ENCODE measurements around the gene MLH3. TPM values are rescaled to one million over a fixed set of nuclear protein-coding genes. Genes with fewer than 3 reads are reported as not detected.

MLH3 gene
- total RNA-seq, 1 donor from 2014 or later, result 17.2 TPM

- no peak for DNase-seq (ENCODE audit: low spot score)
- Mint-ChIP-seq H3K36me3 (ENCODE audit: low read depth, unreplicated experiment) (peaks cover 5% of the 10 kb centered on the region), H3K27me3 (ENCODE audit: unreplicated experiment) (peaks cover 18% of the 10 kb centered on the region), H3K27ac (ENCODE audit: unreplicated experiment) (no peak overlapping the region), H3K9me3 (ENCODE audit: unreplicated experiment) (no peaks in the 10 kb centered on the region), H3K4me1 (ENCODE audit: unreplicated experiment) (peaks cover 37% of the 10 kb centered on the region), H3K4me3 (ENCODE audit: unreplicated experiment) (no peak overlapping the region)
- no peak for TF ChIP-seq CTCF (IDR thresholded peaks at IDR 0.05; ENCODE audit: unreplicated experiment)
Measured at GRCh38 chr14:74979442-74980397, 71.5 kb downstream of the MLH3 start.

- DNase-seq (ENCODE audit: low spot score), result no peak
- Mint-ChIP-seq H3K4me1 (ENCODE audit: unreplicated experiment) (peaks cover 38% of the 10 kb centered on the region), H3K27ac (ENCODE audit: unreplicated experiment) (peak overlapping the region; percentile 16), H3K27me3 (ENCODE audit: unreplicated experiment) (peaks cover 18% of the 10 kb centered on the region), H3K4me3 (ENCODE audit: unreplicated experiment) (peak overlapping the region; percentile 31), H3K9me3 (ENCODE audit: unreplicated experiment) (no peaks in the 10 kb centered on the region), H3K36me3 (ENCODE audit: low read depth, unreplicated experiment) (peaks cover 5% of the 10 kb centered on the region)
- TF ChIP-seq CTCF (IDR thresholded peaks at IDR 0.05; ENCODE audit: unreplicated experiment), result no peak
Measured at GRCh38 chr14:74979029-74979428, 72.2 kb downstream of the MLH3 start.

- H3K27ac Mint-ChIP-seq (ENCODE audit: unreplicated experiment), result no peak overlapping the region
- DNase-seq (ENCODE audit: low spot score), result no peak
- H3K9me3 Mint-ChIP-seq (ENCODE audit: unreplicated experiment), result no peaks in the 10 kb centered on the region
- H3K4me1 Mint-ChIP-seq (ENCODE audit: unreplicated experiment), result peaks cover 39% of the 10 kb centered on the region
- no peak for TF ChIP-seq CTCF (IDR thresholded peaks at IDR 0.05; ENCODE audit: unreplicated experiment)
- H3K27me3 Mint-ChIP-seq (ENCODE audit: unreplicated experiment), result peaks cover 18% of the 10 kb centered on the region
- H3K4me3 Mint-ChIP-seq (ENCODE audit: unreplicated experiment), result peak overlapping the region; percentile 31
- peaks cover 5% of the 10 kb centered on the region for H3K36me3 Mint-ChIP-seq (ENCODE audit: low read depth, unreplicated experiment)
Measured at GRCh38 chr14:74978416-74978947, 72.8 kb downstream of the MLH3 start.

- Mint-ChIP-seq H3K4me1 (ENCODE audit: unreplicated experiment) (peaks cover 38% of the 10 kb centered on the region), H3K9me3 (ENCODE audit: unreplicated experiment) (no peaks in the 10 kb centered on the region), H3K27ac (ENCODE audit: unreplicated experiment) (no peak overlapping the region), H3K36me3 (ENCODE audit: low read depth, unreplicated experiment) (peaks cover 5% of the 10 kb centered on the region), H3K4me3 (ENCODE audit: unreplicated experiment) (no peak overlapping the region), H3K27me3 (ENCODE audit: unreplicated experiment) (peaks cover 16% of the 10 kb centered on the region)
- TF ChIP-seq CTCF (IDR thresholded peaks at IDR 0.05; ENCODE audit: unreplicated experiment), result no peak
- DNase-seq (ENCODE audit: low spot score), result no peak
Measured at GRCh38 chr14:74977901-74978385, 73.3 kb downstream of the MLH3 start.
